HepG2 (cell line): ENCODE results near the gene BUB1. TPM values are rescaled to one million over a fixed set of nuclear protein-coding genes. Genes with fewer than 3 reads are reported as not detected.

Experiments used
- ARHGAP35 ChIP-seq: sonication (generic); formaldehyde crosslinking; IDR thresholded peaks from 2 replicates; pipeline ENCODE4 v1.9.0; 2022; ENCODE audit warnings: mild to moderate bottlenecking, inconsistent platforms, moderate library complexity, missing genetic modification reagents, borderline replicate concordance
- CHCHD3 ChIP-seq: sonication (generic); formaldehyde crosslinking; IDR thresholded peaks from 2 replicates; pipeline ENCODE4 v1.8.0; 2022; ENCODE audit warnings: mild to moderate bottlenecking, missing genetic modification reagents, moderate library complexity
- DMTF1 ChIP-seq: sonication (generic); formaldehyde crosslinking; IDR thresholded peaks from 2 replicates; pipeline ENCODE4 v1.4.0; 2020; ENCODE audit warnings: mild to moderate bottlenecking, missing genetic modification reagents
- HIVEP1 ChIP-seq: sonication (generic); formaldehyde crosslinking; IDR thresholded peaks from 2 replicates; pipeline ENCODE4 v1.4.0; 2020; ENCODE audit warnings: mild to moderate bottlenecking, missing genetic modification reagents
- MLXIP ChIP-seq: sonication (generic); formaldehyde crosslinking; IDR thresholded peaks from 2 replicates; pipeline ENCODE4 v1.9.0; 2021; ENCODE audit warnings: missing genetic modification reagents, borderline replicate concordance
- NR2C2 ChIP-seq: sonication (generic); formaldehyde crosslinking; IDR thresholded peaks from 2 replicates; pipeline ENCODE4 v1.4.0; 2020; ENCODE audit warnings: missing genetic modification reagents, mild to moderate bottlenecking, moderate library complexity, borderline replicate concordance
- SIN3A ChIP-seq: IDR thresholded peaks from 2 replicates; pipeline ENCODE4 v1.6.1; 2011; ENCODE audit warnings: low read depth, mild to moderate bottlenecking, control low read depth, low read length, borderline replicate concordance
- SOX6 ChIP-seq, 2 experiments: fragments of 450-650 bp in 1 of 2; sonication (generic) in 1 of 2; formaldehyde crosslinking in 1 of 2; IDR thresholded peaks; 2 replicates each; pipeline versions ENCODE4 v1.4.0 to v1.6.1; 2017 to 2020; ENCODE audit warnings: antibody characterized with exemption in 1 of 2, mild to moderate bottlenecking in 1 of 2, missing genetic modification reagents in 1 of 2
- TAF15 ChIP-seq: fragments of 200-400 bp; formaldehyde crosslinking; IDR thresholded peaks from one replicate; pipeline ENCODE4 v1.6.1; 2018; ENCODE audit warnings: mild to moderate bottlenecking, low read depth, low read length; ENCODE audit not compliant: poor library complexity, severe bottlenecking
- THAP7 ChIP-seq: sonication (generic); formaldehyde crosslinking; IDR thresholded peaks from 2 replicates; pipeline ENCODE4 v1.8.1; 2023; ENCODE audit warnings: mild to moderate bottlenecking, missing genetic modification reagents
- ZNF230 ChIP-seq: sonication (generic); formaldehyde crosslinking; IDR thresholded peaks from 2 replicates; pipeline ENCODE4 v1.4.0; 2020; ENCODE audit warnings: mild to moderate bottlenecking, missing genetic modification reagents
- ZNF264 ChIP-seq: sonication (generic); formaldehyde crosslinking; IDR thresholded peaks from 2 replicates; pipeline ENCODE4 v1.4.0; 2020; ENCODE audit warnings: missing genetic modification reagents
- ZNF619 ChIP-seq: sonication (generic); formaldehyde crosslinking; IDR thresholded peaks from 2 replicates; pipeline ENCODE4 v1.4.0; 2020; ENCODE audit warnings: mild to moderate bottlenecking, missing genetic modification reagents
- polyA plus RNA-seq, 8 experiments: library from polyadenylated mRNA; depleted of rRNA in 3 of 8; stranded (reverse) in 7 of 8; unstranded in 1 of 8; fragments of >200 nt; fragmentation: Illumina TruSeq in 4 of 8; extraction: Trizol in 4 of 8; gene quantifications; 2 replicates each; pipeline versions ENCODE4 v1.2.1 to v1.2.3, GENCODE V29; 2011 to 2016; ENCODE audit warnings: low read depth in 4 of 8, missing spikeins in 1 of 8, mixed read lengths in 1 of 8; ENCODE audit not compliant: insufficient read depth in 1 of 8
- total RNA-seq, 5 experiments: library from RNA; depleted of rRNA; stranded (reverse); fragments of >200 nt; fragmentation: Illumina TruSeq; extraction: Trizol; gene quantifications; 2 replicates each; pipeline ENCODE4 v1.2.3, GENCODE V29; 2016; ENCODE audit warnings: low read depth in 1 of 5
- TF ChIP-seq, protein P1 (sequence below): fragments of 450-650 bp; IDR thresholded peaks from 2 replicates; pipeline ENCODE4 v1.6.1; 2016
- TF ChIP-seq, protein P2 (sequence below): sonication (generic); formaldehyde crosslinking; IDR thresholded peaks from 2 replicates; pipeline ENCODE4 v1.8.0; 2022; ENCODE audit warnings: missing genetic modification reagents, low read depth, mild to moderate bottlenecking, borderline replicate concordance
- TF ChIP-seq, protein P3 (sequence below): sonication (generic); formaldehyde crosslinking; IDR thresholded peaks from 2 replicates; pipeline ENCODE4 v1.4.0; 2020; ENCODE audit warnings: missing genetic modification reagents

The BUB1 gene
- total and polyA plus RNA-seq, 2 of the 13 experiments (the other 11 are each of a cell fraction or from before 2014, with no cell fraction given): 27.8 to 52.6 TPM

- TF ChIP-seq HIVEP1 (CRISPR knock-in tag) (no peak), SIN3A (peak; percentile 99), NR2C2 (CRISPR knock-in tag) (peak; percentile 59; the same call in 1 of the 2 replicates), THAP7 (CRISPR knock-in tag) (no peak), CHCHD3 (no peak), ZNF230 (CRISPR knock-in tag) (no peak; the same call in 1 of the 2 replicates), SOX6 (IDR thresholded peaks at IDR 0.05) (no peak), SOX6 (CRISPR knock-in tag; IDR thresholded peaks at IDR 0.05) (peak; percentile 52; the same call in 1 of the 2 replicates), ARHGAP35 (CRISPR knock-in tag) (no peak), ZNF264 (CRISPR knock-in tag) (0 out of 2 replicates have a peak, but pooled peaks have one; percentile 7), ZNF619 (CRISPR knock-in tag) (peak; percentile 40; the same call in 1 of the 2 replicates), TAF15 (no peak), DMTF1 (no peak), MLXIP (CRISPR knock-in tag) (no peak)
- TF ChIP-seq, protein P1, sequence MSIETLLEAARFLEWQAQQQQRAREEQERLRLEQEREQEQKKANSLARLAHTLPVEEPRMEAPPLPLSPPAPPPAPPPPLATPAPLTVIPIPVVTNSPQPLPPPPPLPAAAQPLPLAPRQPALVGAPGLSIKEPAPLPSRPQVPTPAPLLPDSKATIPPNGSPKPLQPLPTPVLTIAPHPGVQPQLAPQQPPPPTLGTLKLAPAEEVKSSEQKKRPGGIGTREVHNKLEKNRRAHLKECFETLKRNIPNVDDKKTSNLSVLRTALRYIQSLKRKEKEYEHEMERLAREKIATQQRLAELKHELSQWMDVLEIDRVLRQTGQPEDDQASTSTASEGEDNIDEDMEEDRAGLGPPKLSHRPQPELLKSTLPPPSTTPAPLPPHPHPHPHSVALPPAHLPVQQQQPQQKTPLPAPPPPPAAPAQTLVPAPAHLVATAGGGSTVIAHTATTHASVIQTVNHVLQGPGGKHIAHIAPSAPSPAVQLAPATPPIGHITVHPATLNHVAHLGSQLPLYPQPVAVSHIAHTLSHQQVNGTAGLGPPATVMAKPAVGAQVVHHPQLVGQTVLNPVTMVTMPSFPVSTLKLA: peak; percentile 31; the same call in 1 of the 2 replicates
- TF ChIP-seq, protein P2, sequence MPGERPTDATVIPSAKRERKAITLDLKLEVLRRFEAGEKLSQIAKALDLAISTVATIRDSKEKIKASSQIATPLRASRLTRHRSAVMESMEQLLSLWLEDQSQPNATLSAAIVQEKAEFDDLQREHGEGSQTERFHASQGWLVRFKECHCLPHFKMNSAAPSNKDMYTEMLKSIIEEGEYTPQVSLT (CRISPR knock-in tag): no peak
- TF ChIP-seq, protein P3, sequence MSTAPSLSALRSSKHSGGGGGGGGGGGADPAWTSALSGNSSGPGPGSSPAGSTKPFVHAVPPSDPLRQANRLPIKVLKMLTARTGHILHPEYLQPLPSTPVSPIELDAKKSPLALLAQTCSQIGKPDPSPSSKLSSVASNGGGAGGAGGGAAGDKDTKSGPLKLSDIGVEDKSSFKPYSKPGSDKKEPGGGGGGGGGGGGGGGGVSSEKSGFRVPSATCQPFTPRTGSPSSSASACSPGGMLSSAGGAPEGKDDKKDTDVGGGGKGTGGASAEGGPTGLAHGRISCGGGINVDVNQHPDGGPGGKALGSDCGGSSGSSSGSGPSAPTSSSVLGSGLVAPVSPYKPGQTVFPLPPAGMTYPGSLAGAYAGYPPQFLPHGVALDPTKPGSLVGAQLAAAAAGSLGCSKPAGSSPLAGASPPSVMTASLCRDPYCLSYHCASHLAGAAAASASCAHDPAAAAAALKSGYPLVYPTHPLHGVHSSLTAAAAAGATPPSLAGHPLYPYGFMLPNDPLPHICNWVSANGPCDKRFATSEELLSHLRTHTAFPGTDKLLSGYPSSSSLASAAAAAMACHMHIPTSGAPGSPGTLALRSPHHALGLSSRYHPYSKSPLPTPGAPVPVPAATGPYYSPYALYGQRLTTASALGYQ (CRISPR knock-in tag): no peak
These were observed at the start of gene BUB1 (continued) for GRCh38 chr2:110677530-110678456.
